GM12872 (cell line): Measurements from ENCODE around the gene PHF8.

Experiments
- CTCF ChIP-seq: IDR thresholded peaks from 3 replicates; pipeline ENCODE4 v1.5.1; 2011; ENCODE audit warnings: low read depth, mild to moderate bottlenecking, low read length, moderate library complexity; ENCODE audit not compliant: insufficient read depth

Gene PHF8

GRCh38 chrX:54045563-54046228 is 1.4 kb upstream of the PHF8 start:
- TF ChIP-seq CTCF: no peak

GRCh38 chrX:54044877-54045338 is 635 bp upstream of the PHF8 start:
- TF ChIP-seq CTCF: no peak

GRCh38 chrX:54043541-54044125 is 640 bp downstream of the PHF8 start:
- TF ChIP-seq CTCF: no peak

GRCh38 chrX:54043056-54043455 is 1.2 kb downstream of the PHF8 start:
- no peak for TF ChIP-seq CTCF

GRCh38 chrX:54042609-54043021 is 1.7 kb downstream of the PHF8 start:
- TF ChIP-seq CTCF: peak; percentile 29

GRCh38 chrX:54030329-54030728 is 13.9 kb downstream of the PHF8 start:
- no peak for TF ChIP-seq CTCF

DNA sequence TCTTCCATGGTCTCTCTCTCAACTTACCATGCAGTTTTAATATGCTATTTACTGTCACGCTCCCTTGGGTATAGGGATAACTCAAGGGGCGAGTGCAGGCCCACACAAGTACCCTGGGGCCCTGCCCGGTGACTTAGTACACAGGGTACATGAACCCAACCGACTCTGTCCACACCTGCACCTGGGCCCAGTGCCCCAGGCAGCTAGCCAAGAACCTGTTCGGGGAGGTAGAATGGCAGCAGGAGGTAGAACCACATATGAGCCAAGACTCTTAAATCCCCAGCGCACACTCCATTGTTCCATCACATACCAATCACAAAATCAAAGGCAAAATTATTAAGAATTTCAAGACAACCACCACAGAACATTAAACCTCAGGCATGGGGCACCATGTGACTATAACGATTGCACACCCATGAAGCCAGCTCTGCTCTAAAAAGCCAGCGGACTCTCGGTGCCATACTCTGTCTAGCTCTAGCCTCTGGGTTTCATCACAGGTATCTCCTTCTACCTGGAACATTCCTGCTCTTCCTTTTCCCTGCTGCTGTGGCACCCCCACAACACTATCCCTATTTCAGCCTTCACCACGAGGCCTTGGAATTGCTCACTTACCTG is 14.6 kb downstream of the PHF8 start:
- no peak for TF ChIP-seq CTCF
